Central memory CD8-positive, alpha-beta T cell (primary cell): ENCODE results near the gene ATG4C.

Source experiments
- ATAC-seq: fragments of 150-1000 bp; cut with Tn5 transposase; replicated peaks from 2 replicates; pipeline ENCODE4 v1.10.0; 2022; ENCODE audit warnings: mild to moderate bottlenecking, moderate FRiP score, moderate number of reproducible peaks; ENCODE audit not compliant: poor library complexity, severe bottlenecking; ENCODE audit errors: extremely low read depth
- DNase-seq, 2 donors: peaks; one replicate each; pipeline ENCODE4 v3.0.0; 2021; ENCODE audit warnings: low spot score in 2 of 2
- H3K27ac Mint-ChIP-seq: one replicate; pipeline ENCODE4 v1.8.0; 2022; ENCODE audit warnings: low read depth, mild to moderate bottlenecking, moderate library complexity, mixed read lengths
- H3K27me3 Mint-ChIP-seq: one replicate; pipeline ENCODE4 v1.8.0; 2022; ENCODE audit warnings: mixed read lengths
- H3K36me3 Mint-ChIP-seq: one replicate; pipeline ENCODE4 v1.8.0; 2022; ENCODE audit warnings: mild to moderate bottlenecking, moderate library complexity, mixed read lengths; ENCODE audit not compliant: insufficient read depth
- H3K4me1 Mint-ChIP-seq: one replicate; pipeline ENCODE4 v1.8.0; 2022; ENCODE audit warnings: mixed read lengths
- H3K4me3 Mint-ChIP-seq: one replicate; pipeline ENCODE4 v1.8.0; 2022; ENCODE audit warnings: mild to moderate bottlenecking, moderate library complexity, mixed read lengths
- H3K9me3 Mint-ChIP-seq: one replicate; pipeline ENCODE4 v1.8.0; 2022; ENCODE audit warnings: mixed read lengths

Gene ATG4C

GRCh38 chr1:62903982-62904855 is 120.3 kb downstream of the ATG4C start:
- H3K4me3 Mint-ChIP-seq, result no peak overlapping the region
- peaks cover 1% of the 10 kb centered on the region for H3K36me3 Mint-ChIP-seq
- no peaks in the 10 kb centered on the region for H3K4me1 Mint-ChIP-seq
- no peaks in the 10 kb centered on the region for H3K9me3 Mint-ChIP-seq
- DNase-seq (no peak), ATAC-seq (no peak)
- H3K27ac Mint-ChIP-seq, result no peak overlapping the region
- no peaks in the 10 kb centered on the region for H3K27me3 Mint-ChIP-seq

GRCh38 chr1:62904856-62905225 is 120.9 kb downstream of the ATG4C start:
- Mint-ChIP-seq H3K4me3 (no peak overlapping the region), H3K4me1 (no peaks in the 10 kb centered on the region), H3K27ac (no peak overlapping the region), H3K36me3 (peaks cover 1% of the 10 kb centered on the region), H3K27me3 (no peaks in the 10 kb centered on the region), H3K9me3 (no peaks in the 10 kb centered on the region)
- ATAC-seq, result no peak
- no peak for DNase-seq

GRCh38 chr1:62905309-62905708 is 121.4 kb downstream of the ATG4C start:
- no peaks in the 10 kb centered on the region for H3K27me3 Mint-ChIP-seq
- ATAC-seq (no peak), DNase-seq (no peak)
- H3K36me3 Mint-ChIP-seq, result peaks cover 1% of the 10 kb centered on the region
- H3K27ac Mint-ChIP-seq, result no peak overlapping the region
- H3K4me3 Mint-ChIP-seq, result no peak overlapping the region
- no peaks in the 10 kb centered on the region for H3K9me3 Mint-ChIP-seq
- no peaks in the 10 kb centered on the region for H3K4me1 Mint-ChIP-seq

GRCh38 chr1:62905872-62906271 is 121.9 kb downstream of the ATG4C start:
- DNase-seq (no peak), ATAC-seq (no peak)
- Mint-ChIP-seq H3K9me3 (no peaks in the 10 kb centered on the region), H3K36me3 (no peaks in the 10 kb centered on the region), H3K4me1 (no peaks in the 10 kb centered on the region), H3K27ac (no peak overlapping the region), H3K27me3 (no peaks in the 10 kb centered on the region), H3K4me3 (no peak overlapping the region)

- Mint-ChIP-seq H3K4me3 (no peak overlapping the region), H3K36me3 (no peaks in the 10 kb centered on the region), H3K27ac (no peak overlapping the region), H3K27me3 (no peaks in the 10 kb centered on the region), H3K9me3 (no peaks in the 10 kb centered on the region), H3K4me1 (no peaks in the 10 kb centered on the region)
- DNase-seq (no peak), ATAC-seq (no peak)
These were observed 122.5 kb downstream of the ATG4C start for GRCh38 chr1:62906428-62906886.

- DNase-seq (no peak), ATAC-seq (no peak)
- Mint-ChIP-seq H3K9me3 (no peaks in the 10 kb centered on the region), H3K4me3 (no peak overlapping the region), H3K4me1 (no peaks in the 10 kb centered on the region), H3K36me3 (no peaks in the 10 kb centered on the region), H3K27me3 (peaks cover 1% of the 10 kb centered on the region), H3K27ac (no peak overlapping the region)
These were observed 124.3 kb downstream of the ATG4C start for GRCh38 chr1:62908168-62908695.

- no peaks in the 10 kb centered on the region for H3K4me1 Mint-ChIP-seq
These were observed 128.2 kb downstream of the ATG4C start for GRCh38 chr1:62912028-62912638.

More at GRCh38 chr1:62912028-62912638, 128.2 kb downstream of the ATG4C start:
- Mint-ChIP-seq H3K36me3 (no peaks in the 10 kb centered on the region), H3K9me3 (no peaks in the 10 kb centered on the region), H3K4me3 (no peak overlapping the region), H3K27ac (no peak overlapping the region), H3K27me3 (peaks cover 32% of the 10 kb centered on the region)
- ATAC-seq, result no peak
- DNase-seq, result no peak
